Measurements from ENCODE around the gene IFNA2. TPM values are rescaled to one million over a fixed set of nuclear protein-coding genes. Genes with fewer than 3 reads are reported as not detected.

Gene IFNA2
- total and polyA plus RNA-seq, 4 donors = not detected

DNA sequence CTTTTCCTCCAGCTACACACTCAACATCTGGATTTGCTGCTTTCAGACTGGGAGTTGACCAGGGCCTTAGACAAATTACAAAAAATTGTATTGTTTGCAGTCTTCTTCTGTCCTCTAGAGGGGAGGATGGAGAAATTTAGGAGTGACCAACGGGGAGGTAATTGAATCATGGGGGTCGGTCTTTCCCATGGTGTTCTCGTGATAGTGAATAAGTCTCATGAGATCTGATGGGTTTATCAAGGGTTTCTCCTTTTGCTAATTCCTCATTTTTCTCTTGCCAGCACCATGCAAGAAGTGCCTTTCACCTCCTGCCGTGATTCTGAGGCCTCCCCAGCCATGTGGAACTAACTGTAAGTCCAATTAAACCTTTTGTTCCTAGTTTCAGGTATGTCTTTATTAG is 28.0 kb upstream of the IFNA2 start:
- no peak overlapping the region for H3K27ac ChIP-seq (ENCODE audit: low read depth in 1 of 2, low read length in 2 of 2)

DNA sequence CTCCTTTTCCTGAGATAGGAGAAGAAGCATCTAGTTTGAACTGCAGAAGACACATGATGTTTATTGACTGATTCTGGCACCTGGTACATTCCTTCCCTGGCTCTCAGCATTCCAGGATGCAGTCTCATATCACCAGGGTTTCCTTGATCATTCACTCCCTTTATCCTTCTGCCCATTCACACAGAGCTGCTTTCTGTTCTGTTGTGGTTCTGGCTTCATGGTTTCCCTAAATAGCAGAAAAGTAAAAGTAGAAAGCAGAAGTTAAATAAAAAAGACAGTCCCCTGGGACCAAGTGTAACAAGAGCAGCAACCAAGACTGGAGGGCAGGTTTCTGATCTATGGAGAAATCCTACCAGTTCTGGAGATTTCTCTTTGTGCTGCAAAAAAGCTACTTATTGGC is 26.9 kb upstream of the IFNA2 start:
- no peak overlapping the region for H3K9ac ChIP-seq (ENCODE audit: low read depth in 1 of 2, low read length in 2 of 2)
- H3K36me3 ChIP-seq (ENCODE audit: control insufficient read depth in 4 of 4, insufficient read depth in 3 of 4, low read depth in 1 of 4, low read length in 3 of 4) = no peaks in the 10 kb centered on the region
- no peaks in the 10 kb centered on the region for H3K9me3 ChIP-seq (ENCODE audit: control insufficient read depth in 4 of 4, low read length in 3 of 4)
- no peak for DNase-seq (ENCODE audit: low spot score)
- no peak overlapping the region for H3K4me3 ChIP-seq (ENCODE audit: low read depth in 1 of 3, low read length in 3 of 3)
- H3K27ac ChIP-seq (ENCODE audit: low read depth in 1 of 2, low read length in 2 of 2) = no peak overlapping the region
- H3K27me3 ChIP-seq (ENCODE audit: control insufficient read depth in 4 of 4, insufficient read depth in 4 of 4, low read length in 3 of 4) = peaks cover 0 to 11% (median 2%) of the 10 kb centered on the region in 4 donors
- no peaks in the 10 kb centered on the region for H3K4me1 ChIP-seq (ENCODE audit: control insufficient read depth in 4 of 4, insufficient read depth in 4 of 4, low read length in 3 of 4)
- TF ChIP-seq RXRA (IDR thresholded peaks at IDR 0.05) (no peak), EGR1 (IDR thresholded peaks at IDR 0.05; ENCODE audit: low read depth in 2 of 2) (no peak), FOXA1 (IDR thresholded peaks at IDR 0.05) (no peak)
- TF ChIP-seq, protein P1, sequence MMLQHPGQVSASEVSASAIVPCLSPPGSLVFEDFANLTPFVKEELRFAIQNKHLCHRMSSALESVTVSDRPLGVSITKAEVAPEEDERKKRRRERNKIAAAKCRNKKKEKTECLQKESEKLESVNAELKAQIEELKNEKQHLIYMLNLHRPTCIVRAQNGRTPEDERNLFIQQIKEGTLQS (IDR thresholded peaks at IDR 0.05) = no peak
- TF ChIP-seq, protein P2, sequence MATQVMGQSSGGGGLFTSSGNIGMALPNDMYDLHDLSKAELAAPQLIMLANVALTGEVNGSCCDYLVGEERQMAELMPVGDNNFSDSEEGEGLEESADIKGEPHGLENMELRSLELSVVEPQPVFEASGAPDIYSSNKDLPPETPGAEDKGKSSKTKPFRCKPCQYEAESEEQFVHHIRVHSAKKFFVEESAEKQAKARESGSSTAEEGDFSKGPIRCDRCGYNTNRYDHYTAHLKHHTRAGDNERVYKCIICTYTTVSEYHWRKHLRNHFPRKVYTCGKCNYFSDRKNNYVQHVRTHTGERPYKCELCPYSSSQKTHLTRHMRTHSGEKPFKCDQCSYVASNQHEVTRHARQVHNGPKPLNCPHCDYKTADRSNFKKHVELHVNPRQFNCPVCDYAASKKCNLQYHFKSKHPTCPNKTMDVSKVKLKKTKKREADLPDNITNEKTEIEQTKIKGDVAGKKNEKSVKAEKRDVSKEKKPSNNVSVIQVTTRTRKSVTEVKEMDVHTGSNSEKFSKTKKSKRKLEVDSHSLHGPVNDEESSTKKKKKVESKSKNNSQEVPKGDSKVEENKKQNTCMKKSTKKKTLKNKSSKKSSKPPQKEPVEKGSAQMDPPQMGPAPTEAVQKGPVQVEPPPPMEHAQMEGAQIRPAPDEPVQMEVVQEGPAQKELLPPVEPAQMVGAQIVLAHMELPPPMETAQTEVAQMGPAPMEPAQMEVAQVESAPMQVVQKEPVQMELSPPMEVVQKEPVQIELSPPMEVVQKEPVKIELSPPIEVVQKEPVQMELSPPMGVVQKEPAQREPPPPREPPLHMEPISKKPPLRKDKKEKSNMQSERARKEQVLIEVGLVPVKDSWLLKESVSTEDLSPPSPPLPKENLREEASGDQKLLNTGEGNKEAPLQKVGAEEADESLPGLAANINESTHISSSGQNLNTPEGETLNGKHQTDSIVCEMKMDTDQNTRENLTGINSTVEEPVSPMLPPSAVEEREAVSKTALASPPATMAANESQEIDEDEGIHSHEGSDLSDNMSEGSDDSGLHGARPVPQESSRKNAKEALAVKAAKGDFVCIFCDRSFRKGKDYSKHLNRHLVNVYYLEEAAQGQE (IDR thresholded peaks at IDR 0.05) = no peak

More for the DNA sequence above, 28.0 kb upstream of the IFNA2 start:
- H3K36me3 ChIP-seq (ENCODE audit: control insufficient read depth in 4 of 4, insufficient read depth in 3 of 4, low read depth in 1 of 4, low read length in 3 of 4) = no peaks in the 10 kb centered on the region
- no peaks in the 10 kb centered on the region for H3K4me1 ChIP-seq (ENCODE audit: control insufficient read depth in 4 of 4, insufficient read depth in 4 of 4, low read length in 3 of 4)
- peaks cover 0 to 11% (median 2%) of the 10 kb centered on the region in 4 donors for H3K27me3 ChIP-seq (ENCODE audit: control insufficient read depth in 4 of 4, insufficient read depth in 4 of 4, low read length in 3 of 4)
- WGBS = 89% methylated on average over 4 of the region's 4 CpGs
- H3K9ac ChIP-seq (ENCODE audit: low read depth in 1 of 2, low read length in 2 of 2) = no peak overlapping the region
- no peaks in the 10 kb centered on the region for H3K9me3 ChIP-seq (ENCODE audit: control insufficient read depth in 4 of 4, low read length in 3 of 4)
- TF ChIP-seq, protein P2 (IDR thresholded peaks at IDR 0.05) = no peak
- TF ChIP-seq YY1 (IDR thresholded peaks at IDR 0.05) (no peak), JUND (IDR thresholded peaks at IDR 0.05) (no peak), EGR1 (IDR thresholded peaks at IDR 0.05; ENCODE audit: low read depth in 2 of 2) (no peak), HNF4G (IDR thresholded peaks at IDR 0.05) (no peak), FOXA1 (IDR thresholded peaks at IDR 0.05) (no peak), TAF1 (conservative IDR thresholded peaks at IDR 0.05) (no peak), RXRA (IDR thresholded peaks at IDR 0.05) (no peak), RAD21 (IDR thresholded peaks at IDR 0.05) (no peak), GABPA (IDR thresholded peaks at IDR 0.05 in 1 of 2, conservative IDR thresholded peaks at IDR 0.05 in 1 of 2) (no peak), NR2F2 (IDR thresholded peaks at IDR 0.05) (no peak), SP1 (IDR thresholded peaks at IDR 0.05) (no peak), FOXA2 (IDR thresholded peaks at IDR 0.05) (no peak)
- TF ChIP-seq, protein P3, sequence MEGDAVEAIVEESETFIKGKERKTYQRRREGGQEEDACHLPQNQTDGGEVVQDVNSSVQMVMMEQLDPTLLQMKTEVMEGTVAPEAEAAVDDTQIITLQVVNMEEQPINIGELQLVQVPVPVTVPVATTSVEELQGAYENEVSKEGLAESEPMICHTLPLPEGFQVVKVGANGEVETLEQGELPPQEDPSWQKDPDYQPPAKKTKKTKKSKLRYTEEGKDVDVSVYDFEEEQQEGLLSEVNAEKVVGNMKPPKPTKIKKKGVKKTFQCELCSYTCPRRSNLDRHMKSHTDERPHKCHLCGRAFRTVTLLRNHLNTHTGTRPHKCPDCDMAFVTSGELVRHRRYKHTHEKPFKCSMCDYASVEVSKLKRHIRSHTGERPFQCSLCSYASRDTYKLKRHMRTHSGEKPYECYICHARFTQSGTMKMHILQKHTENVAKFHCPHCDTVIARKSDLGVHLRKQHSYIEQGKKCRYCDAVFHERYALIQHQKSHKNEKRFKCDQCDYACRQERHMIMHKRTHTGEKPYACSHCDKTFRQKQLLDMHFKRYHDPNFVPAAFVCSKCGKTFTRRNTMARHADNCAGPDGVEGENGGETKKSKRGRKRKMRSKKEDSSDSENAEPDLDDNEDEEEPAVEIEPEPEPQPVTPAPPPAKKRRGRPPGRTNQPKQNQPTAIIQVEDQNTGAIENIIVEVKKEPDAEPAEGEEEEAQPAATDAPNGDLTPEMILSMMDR (IDR thresholded peaks at IDR 0.05; ENCODE audit: low read depth, low read length, missing input control) = no peak
- TF ChIP-seq, protein P4, sequence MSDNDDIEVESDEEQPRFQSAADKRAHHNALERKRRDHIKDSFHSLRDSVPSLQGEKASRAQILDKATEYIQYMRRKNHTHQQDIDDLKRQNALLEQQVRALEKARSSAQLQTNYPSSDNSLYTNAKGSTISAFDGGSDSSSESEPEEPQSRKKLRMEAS (IDR thresholded peaks at IDR 0.05) = no peak
- TF ChIP-seq, protein P5, sequence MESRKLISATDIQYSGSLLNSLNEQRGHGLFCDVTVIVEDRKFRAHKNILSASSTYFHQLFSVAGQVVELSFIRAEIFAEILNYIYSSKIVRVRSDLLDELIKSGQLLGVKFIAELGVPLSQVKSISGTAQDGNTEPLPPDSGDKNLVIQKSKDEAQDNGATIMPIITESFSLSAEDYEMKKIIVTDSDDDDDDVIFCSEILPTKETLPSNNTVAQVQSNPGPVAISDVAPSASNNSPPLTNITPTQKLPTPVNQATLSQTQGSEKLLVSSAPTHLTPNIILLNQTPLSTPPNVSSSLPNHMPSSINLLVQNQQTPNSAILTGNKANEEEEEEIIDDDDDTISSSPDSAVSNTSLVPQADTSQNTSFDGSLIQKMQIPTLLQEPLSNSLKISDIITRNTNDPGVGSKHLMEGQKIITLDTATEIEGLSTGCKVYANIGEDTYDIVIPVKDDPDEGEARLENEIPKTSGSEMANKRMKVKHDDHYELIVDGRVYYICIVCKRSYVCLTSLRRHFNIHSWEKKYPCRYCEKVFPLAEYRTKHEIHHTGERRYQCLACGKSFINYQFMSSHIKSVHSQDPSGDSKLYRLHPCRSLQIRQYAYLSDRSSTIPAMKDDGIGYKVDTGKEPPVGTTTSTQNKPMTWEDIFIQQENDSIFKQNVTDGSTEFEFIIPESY (IDR thresholded peaks at IDR 0.05) = no peak
- TF ChIP-seq, protein P1 (IDR thresholded peaks at IDR 0.05) = no peak
- DNase-seq (ENCODE audit: low spot score) = no peak
- no peak overlapping the region for H3K4me3 ChIP-seq (ENCODE audit: low read depth in 1 of 3, low read length in 3 of 3)

All from liver (tissue), 9 donors.